BJ (cell line): ENCODE data around the gene BDKRB1. TPM values are rescaled to one million over a fixed set of nuclear protein-coding genes. Genes with fewer than 3 reads are reported as not detected.

ENCODE experiments used
- CTCF ChIA-PET: fragments of 350-600 bp; formaldehyde crosslinking; extraction: SDS; loops from one replicate; lab custom pipeline; 2021; ENCODE audit warnings: antibody characterized with exemption, inconsistent platforms; lab: Yijun Ruan, JAX
- POLR2A ChIA-PET: fragments of 300-600 bp; sonication (Branson Sonifier 250); formaldehyde crosslinking; extraction: SDS; loops from one replicate; lab custom pipeline; 2021; ENCODE audit warnings: antibody characterized with exemption; lab: Charles Lee
- DNase-seq: peaks from one replicate; pipeline ENCODE4 v3.0.0-alpha.2; 2011; ENCODE audit warnings: low read depth
- H3K27me3 ChIP-seq: 2 replicates; pipeline ENCODE4 v1.6.0; 2011; ENCODE audit warnings: low read length; ENCODE audit not compliant: control insufficient read depth, insufficient read depth
- H3K36me3 ChIP-seq: 2 replicates; pipeline ENCODE4 v1.5.1; 2011; ENCODE audit warnings: low read length; ENCODE audit not compliant: control insufficient read depth, insufficient read depth
- H3K4me3 ChIP-seq: 2 replicates; pipeline ENCODE4 v1.5.1; 2011; ENCODE audit warnings: low read depth, mild to moderate bottlenecking, control low read depth, low read length
- polyA plus RNA-seq: library from polyadenylated mRNA; depleted of rRNA; stranded (reverse); fragments of >200 nt; gene quantifications from 2 replicates; pipeline ENCODE4 v1.2.3, GENCODE V29; 2011
- TF ChIP-seq, protein P1 (sequence below): IDR thresholded peaks from 2 replicates; pipeline ENCODE4 v1.5.1; 2011; ENCODE audit warnings: low read depth, mild to moderate bottlenecking, control low read depth, inconsistent platforms, low read length, moderate library complexity; ENCODE audit not compliant: insufficient read depth

The BDKRB1 gene
- polyA plus RNA-seq, 1 experiment, result 3.8 TPM

DNA sequence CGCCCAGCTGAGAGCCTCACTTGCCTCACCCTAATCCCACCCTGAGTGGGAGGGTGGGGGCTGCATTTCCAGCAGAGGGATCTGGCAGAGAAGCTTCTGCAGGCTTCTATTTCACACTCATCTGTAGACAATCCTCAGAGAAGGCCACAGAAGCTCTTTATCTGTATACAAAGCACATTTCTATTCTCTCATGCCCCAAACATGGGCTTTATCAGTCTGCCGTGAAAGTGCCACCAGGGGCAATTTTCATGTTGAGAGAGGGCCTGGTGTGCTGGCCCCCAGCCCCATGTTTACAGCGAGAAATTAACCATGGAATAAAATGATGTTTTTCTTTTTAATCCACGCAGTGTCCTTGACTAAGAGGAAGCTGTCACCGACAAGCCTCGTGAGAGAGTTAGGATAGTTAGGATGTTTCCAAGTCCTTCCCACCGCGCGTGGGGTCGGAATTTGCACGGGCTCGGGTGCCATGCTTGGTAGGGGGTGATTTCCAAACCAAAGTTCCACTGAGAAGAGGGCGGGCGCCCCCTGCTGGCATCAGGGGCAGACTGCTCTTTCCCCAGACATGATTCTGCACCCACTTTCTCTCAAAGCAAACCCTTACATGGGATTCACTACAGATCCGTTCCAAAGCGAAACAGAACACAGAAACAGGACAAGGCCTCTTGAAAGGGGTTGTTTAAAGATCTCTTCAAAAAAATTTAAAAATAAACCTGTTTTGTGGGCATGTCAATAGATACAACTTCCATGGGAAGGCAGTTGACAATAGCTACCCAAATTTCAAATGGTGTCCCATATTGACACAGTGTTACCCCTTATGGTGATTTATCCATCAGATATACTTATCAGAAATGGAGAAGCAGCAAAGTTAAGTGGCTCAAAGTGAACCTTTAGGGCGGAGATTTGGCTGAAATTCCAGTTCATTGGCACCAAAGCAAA lies 19.4 kb downstream of the BDKRB1 start:
- TF ChIP-seq, protein P1, sequence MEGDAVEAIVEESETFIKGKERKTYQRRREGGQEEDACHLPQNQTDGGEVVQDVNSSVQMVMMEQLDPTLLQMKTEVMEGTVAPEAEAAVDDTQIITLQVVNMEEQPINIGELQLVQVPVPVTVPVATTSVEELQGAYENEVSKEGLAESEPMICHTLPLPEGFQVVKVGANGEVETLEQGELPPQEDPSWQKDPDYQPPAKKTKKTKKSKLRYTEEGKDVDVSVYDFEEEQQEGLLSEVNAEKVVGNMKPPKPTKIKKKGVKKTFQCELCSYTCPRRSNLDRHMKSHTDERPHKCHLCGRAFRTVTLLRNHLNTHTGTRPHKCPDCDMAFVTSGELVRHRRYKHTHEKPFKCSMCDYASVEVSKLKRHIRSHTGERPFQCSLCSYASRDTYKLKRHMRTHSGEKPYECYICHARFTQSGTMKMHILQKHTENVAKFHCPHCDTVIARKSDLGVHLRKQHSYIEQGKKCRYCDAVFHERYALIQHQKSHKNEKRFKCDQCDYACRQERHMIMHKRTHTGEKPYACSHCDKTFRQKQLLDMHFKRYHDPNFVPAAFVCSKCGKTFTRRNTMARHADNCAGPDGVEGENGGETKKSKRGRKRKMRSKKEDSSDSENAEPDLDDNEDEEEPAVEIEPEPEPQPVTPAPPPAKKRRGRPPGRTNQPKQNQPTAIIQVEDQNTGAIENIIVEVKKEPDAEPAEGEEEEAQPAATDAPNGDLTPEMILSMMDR, result peak; percentile 99
- H3K36me3 ChIP-seq, result no peaks in the 10 kb centered on the region
- H3K4me3 ChIP-seq, result no peak overlapping the region
- ChIA-PET CTCF (interaction anchor here (0.6 to 10.1 kb wide), 47 partner anchors 10 to 281 kb away, joined by 3 to 225 read pairs (median 4); partner anchors contain the start of gene BDKRB1), POLR2A (no interaction called here)
- DNase-seq, result no peak
- no peaks in the 10 kb centered on the region for H3K27me3 ChIP-seq

DNA sequence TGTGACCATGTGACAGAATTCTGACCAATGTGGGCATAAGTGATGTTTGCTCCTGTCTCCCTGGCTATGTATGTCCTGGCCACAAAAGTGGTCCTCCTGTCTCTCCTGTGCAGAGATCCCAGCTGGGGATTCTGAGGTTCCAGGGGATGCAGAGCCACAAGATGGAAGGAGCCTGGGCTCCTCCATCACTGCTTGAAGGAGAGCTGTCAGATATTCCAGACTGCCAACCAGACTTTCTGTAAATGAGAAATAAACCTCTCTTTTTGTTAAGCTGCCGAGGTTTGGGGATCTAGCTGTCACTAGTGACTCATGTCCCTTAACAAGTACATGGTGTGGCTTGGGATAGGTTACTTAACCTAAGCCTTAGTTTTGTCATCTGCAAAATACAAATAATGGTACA lies 21.9 kb downstream of the BDKRB1 start:
- ChIA-PET POLR2A (no interaction called here), CTCF (interaction anchor here (1.3 to 10.1 kb wide), 4 partner anchors 70 to 182 kb away, joined by 3 to 225 read pairs (median 47); no protein-coding TSS in a partner anchor)
- Histone ChIP-seq H3K36me3 (no peaks in the 10 kb centered on the region), H3K27me3 (no peaks in the 10 kb centered on the region), H3K4me3 (no peak overlapping the region)
- TF ChIP-seq, protein P1, result no peak
- no peak for DNase-seq

DNA sequence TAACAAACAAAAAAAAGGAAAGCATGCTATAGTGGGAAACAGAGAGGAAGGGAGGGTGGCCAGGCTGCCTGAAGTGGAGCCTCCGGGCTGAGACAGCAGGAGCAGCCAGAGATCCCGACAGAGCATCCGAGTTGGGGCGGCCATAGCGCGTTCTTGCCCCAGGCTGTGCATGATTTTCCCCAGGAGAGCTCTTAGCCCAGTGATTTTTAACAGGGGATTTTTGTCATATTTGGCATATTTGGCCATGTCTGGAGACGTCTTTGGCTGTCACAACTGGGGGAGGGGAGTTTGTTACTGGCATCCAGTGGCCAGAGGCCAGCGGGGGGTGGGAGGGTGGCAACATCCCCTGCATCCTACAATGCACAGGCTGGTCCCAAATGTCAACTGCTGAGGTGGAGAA lies 23.6 kb downstream of the BDKRB1 start:
- DNase-seq, result no peak
- TF ChIP-seq, protein P1, result no peak
- peaks cover 2% of the 10 kb centered on the region; the same call in 1 of the 2 replicates for H3K36me3 ChIP-seq
- H3K27me3 ChIP-seq, result no peaks in the 10 kb centered on the region
- ChIA-PET CTCF (interaction anchor here (0.6 to 10.1 kb wide), 7 partner anchors 8 to 280 kb away, joined by 3 to 225 read pairs (median 5); no protein-coding TSS in a partner anchor), POLR2A (no interaction called here)
- H3K4me3 ChIP-seq, result no peak overlapping the region

DNA sequence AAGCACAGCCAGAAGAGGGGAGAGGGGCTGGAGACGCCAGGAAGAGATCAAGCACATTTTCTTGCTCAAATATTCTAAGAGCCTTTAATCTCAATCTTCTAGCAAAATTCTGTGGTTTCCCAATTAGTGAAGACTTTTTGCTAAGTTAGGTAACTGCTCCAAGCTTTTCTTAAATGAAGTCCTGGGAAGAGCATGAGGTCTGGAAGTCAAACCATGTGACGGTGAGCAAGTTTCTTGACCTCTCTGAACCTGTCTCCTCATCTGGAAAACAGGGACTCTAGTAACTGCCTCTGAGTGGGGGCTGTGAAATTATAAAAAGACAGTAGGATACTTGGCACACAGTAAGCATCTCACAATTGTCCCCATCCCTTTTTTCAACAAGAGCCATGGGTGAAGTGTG lies 24.1 kb downstream of the BDKRB1 start:
- Histone ChIP-seq H3K4me3 (no peak overlapping the region), H3K27me3 (no peaks in the 10 kb centered on the region), H3K36me3 (peaks cover 2% of the 10 kb centered on the region; the same call in 1 of the 2 replicates)
- CTCF ChIA-PET, result interaction anchor here (0.6 to 10.1 kb wide), 6 partner anchors 8 to 280 kb away, joined by 3 to 225 read pairs (median 5); no protein-coding TSS in a partner anchor
- POLR2A ChIA-PET, result no interaction called here
- no peak for DNase-seq
- TF ChIP-seq, protein P1, result no peak

DNA sequence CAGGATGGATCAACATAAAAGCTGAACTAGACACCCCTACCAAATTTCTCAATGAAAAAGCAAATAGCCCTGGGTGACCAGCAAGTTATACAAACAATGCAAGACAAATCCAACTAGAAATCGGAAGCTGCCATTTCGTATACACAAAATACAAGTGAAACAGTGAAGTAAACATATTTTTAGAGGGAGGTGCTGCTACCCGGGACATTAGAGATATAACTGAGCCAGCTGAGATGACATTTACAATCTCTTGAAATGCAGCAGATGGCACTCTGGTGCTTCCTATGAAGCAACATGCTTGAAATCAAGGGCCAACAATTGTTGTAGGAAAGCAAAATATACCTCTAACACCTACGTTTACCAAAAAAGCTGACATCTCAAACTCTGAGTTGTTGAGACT lies 25.5 kb downstream of the BDKRB1 start:
- POLR2A ChIA-PET, result no interaction called here
- no peak for DNase-seq
- H3K4me3 ChIP-seq, result no peak overlapping the region

More for the DNA sequence above, 25.5 kb downstream of the BDKRB1 start:
- TF ChIP-seq, protein P1, result no peak
- Histone ChIP-seq H3K27me3 (no peaks in the 10 kb centered on the region), H3K36me3 (peaks cover 2% of the 10 kb centered on the region; the same call in 1 of the 2 replicates)
- CTCF ChIA-PET, result interaction anchor here (0.8 to 0.9 kb wide), 2 partner anchors 16 to 181 kb away, joined by 3 read pairs; no protein-coding TSS in a partner anchor
